Activated B cell treated with CpG ODN at 0.5 μM for 24 hours (primary cell): ENCODE data around the gene RFC5. TPM values are rescaled to one million over a fixed set of nuclear protein-coding genes. Genes with fewer than 3 reads are reported as not detected.

Experiments
- ATAC-seq: fragments of 200-7000 bp; cut with Tn5 transposase; one replicate; pipeline ENCODE4 v1.10.0; 2021; ENCODE audit warnings: low read depth, mild to moderate bottlenecking, moderate library complexity
- CTCF ChIA-PET: fragments of 350-600 bp; sonication (Branson Sonifier 250); formaldehyde crosslinking; loops from one replicate; lab custom pipeline; 2021; ENCODE audit warnings: antibody characterized with exemption; lab: Charles Lee
- POLR2A ChIA-PET: fragments of 350-600 bp; sonication (Branson Sonifier 250); formaldehyde crosslinking; loops from one replicate; lab custom pipeline; 2021; ENCODE audit warnings: antibody characterized with exemption; lab: Charles Lee
- DNase-seq: peaks from one replicate; pipeline ENCODE4 v3.0.0; 2022
- H3K27ac Mint-ChIP-seq: one replicate; pipeline ENCODE4 v1.8.0; 2020; ENCODE audit warnings: mixed read lengths
- H3K27me3 Mint-ChIP-seq: one replicate; pipeline ENCODE4 v1.8.0; 2021; ENCODE audit warnings: mixed read lengths
- H3K36me3 Mint-ChIP-seq: one replicate; pipeline ENCODE4 v1.8.0; 2021; ENCODE audit warnings: low read depth, mixed read lengths
- H3K4me1 Mint-ChIP-seq: one replicate; pipeline ENCODE4 v1.8.0; 2021; ENCODE audit warnings: mixed read lengths
- H3K4me3 Mint-ChIP-seq: one replicate; pipeline ENCODE4 v1.8.0; 2020; ENCODE audit warnings: mild to moderate bottlenecking, mixed read lengths
- H3K9me3 Mint-ChIP-seq: one replicate; pipeline ENCODE4 v1.8.0; 2020; ENCODE audit warnings: mixed read lengths
- intact Hi-C: fragments of 100-400 bp; cut with micrococcal nuclease; formaldehyde crosslinking; loops from one replicate; pipeline ENCODE4 v1.15.1; 2024
- total RNA-seq: library from RNA; stranded (reverse); gene quantifications from 2 replicates; pipeline ENCODE4 v1.2.3, GENCODE V29; 2022
- TF ChIP-seq, protein P1 (sequence below): fragments of 200-600 bp; IDR thresholded peaks from one replicate; pipeline ENCODE4 v1.8.0; 2022; ENCODE audit warnings: antibody characterized with exemption, mild to moderate bottlenecking

RFC5 gene
- total RNA-seq, 1 donor from 2014 or later = 20.1 TPM

DNA sequence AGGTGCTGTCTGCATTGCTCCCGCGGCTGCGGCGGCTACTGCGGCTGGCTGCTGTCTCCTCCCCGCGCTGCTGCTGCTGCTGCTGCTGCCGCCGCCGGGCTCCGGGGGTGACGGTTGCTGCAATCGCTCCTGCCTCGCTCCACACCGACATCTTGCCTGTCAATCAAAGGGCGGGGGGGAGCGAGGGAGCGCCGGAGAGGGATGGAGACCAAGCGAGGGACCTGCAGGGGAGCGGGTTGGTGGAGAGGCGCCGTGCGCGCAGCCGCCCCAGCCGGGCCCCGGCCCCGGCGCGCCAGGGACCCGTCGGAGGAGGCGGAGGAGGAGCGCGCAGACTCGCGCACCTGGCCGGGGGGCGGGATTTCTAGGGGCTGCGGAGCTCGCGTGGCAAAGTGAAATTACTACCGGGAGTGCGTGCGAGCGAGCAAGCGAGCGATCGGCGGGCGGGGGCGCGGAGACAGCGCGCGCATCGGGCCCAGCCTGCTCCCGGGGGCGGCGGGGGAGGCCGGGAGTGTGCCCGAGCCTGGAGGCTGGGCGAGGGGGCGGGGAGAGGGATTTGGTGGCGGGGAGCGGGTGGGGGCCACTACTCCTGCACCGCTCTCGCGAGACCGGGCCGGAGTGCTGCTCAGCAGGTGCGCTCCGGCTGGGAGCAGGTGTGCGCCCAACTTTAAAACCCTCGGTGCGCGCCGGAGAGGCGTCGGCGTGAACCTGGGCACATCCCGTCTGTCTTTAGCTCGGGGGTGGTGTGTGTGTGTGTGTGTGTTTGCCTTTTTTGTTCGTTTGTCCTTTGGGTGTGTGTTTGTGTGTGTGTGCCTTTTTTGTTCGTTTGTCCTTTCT lies 47.5 kb upstream of the RFC5 start, which contains the start of gene KSR2:
Gene KSR2, minus strand, starts transcription at position 165 of the 834 bp plus-strand sequence. CDS start 735 bp downstream, outside the sequence.
- Mint-ChIP-seq H3K36me3 (no peaks in the 10 kb centered on the region), H3K27ac (no peak within 1 kb of the TSS), H3K4me3 (peak within 1 kb of the TSS; percentile 74), H3K9me3 (peaks cover 12% of the 10 kb centered on the region), H3K27me3 (peaks cover 45% of the 10 kb centered on the region), H3K4me1 (peaks cover 9% of the 10 kb centered on the region)
- ATAC-seq (peak; percentile 18), DNase-seq (peak; percentile 17)
- ChIA-PET POLR2A (no interaction called here), CTCF (no interaction called here)
- TF ChIP-seq, protein P1, sequence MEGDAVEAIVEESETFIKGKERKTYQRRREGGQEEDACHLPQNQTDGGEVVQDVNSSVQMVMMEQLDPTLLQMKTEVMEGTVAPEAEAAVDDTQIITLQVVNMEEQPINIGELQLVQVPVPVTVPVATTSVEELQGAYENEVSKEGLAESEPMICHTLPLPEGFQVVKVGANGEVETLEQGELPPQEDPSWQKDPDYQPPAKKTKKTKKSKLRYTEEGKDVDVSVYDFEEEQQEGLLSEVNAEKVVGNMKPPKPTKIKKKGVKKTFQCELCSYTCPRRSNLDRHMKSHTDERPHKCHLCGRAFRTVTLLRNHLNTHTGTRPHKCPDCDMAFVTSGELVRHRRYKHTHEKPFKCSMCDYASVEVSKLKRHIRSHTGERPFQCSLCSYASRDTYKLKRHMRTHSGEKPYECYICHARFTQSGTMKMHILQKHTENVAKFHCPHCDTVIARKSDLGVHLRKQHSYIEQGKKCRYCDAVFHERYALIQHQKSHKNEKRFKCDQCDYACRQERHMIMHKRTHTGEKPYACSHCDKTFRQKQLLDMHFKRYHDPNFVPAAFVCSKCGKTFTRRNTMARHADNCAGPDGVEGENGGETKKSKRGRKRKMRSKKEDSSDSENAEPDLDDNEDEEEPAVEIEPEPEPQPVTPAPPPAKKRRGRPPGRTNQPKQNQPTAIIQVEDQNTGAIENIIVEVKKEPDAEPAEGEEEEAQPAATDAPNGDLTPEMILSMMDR = no peak
- intact Hi-C loops = no loop called here

DNA sequence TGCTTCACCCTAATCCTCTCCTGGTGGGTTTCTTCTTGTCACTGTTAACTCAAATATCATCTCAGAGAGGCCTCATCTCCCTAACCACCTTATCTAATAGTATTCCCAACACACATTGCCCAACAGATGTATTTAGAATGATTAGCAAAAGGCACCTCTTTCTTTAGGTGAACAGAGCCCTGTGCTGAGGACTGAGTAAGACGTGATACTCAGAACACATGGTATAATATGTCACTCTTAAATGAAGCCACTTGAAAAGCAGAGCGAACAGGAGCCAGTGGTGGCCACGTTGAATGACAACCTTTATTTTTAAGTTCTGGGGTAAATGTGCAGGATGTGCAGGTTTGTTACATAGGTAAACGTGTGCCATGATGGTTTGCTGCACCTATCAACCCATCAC lies 46.2 kb upstream of the RFC5 start:
- peaks cover 12% of the 10 kb centered on the region for H3K9me3 Mint-ChIP-seq
- H3K36me3 Mint-ChIP-seq = no peaks in the 10 kb centered on the region
- CTCF ChIA-PET = no interaction called here
- DNase-seq (no peak), ATAC-seq (no peak)
- intact Hi-C loops = no loop called here
- H3K4me1 Mint-ChIP-seq = peaks cover 9% of the 10 kb centered on the region
- no peak overlapping the region for H3K4me3 Mint-ChIP-seq
- TF ChIP-seq, protein P1 = no peak
- POLR2A ChIA-PET = no interaction called here
- no peak overlapping the region for H3K27ac Mint-ChIP-seq
- peaks cover 44% of the 10 kb centered on the region for H3K27me3 Mint-ChIP-seq

DNA sequence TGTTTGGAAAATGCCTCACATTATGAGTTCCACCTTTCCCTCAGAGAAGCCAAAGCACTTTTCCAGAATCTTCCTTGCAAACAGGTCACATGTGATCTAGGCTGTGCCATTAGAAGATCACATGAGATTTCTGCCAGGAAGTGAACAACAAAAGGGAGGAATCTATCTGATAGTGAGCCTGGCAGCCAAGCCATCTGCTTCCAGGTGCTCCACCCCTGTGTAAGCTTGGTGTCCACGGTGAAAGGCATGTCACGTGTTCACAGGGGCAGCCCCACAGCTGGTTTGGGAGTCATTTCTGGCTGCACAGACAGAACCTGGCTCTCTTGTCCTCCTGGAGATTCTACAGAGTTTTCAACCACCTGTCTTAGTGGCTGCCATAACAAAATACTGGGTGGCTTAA lies 44.2 kb upstream of the RFC5 start:
- ATAC-seq = no peak
- ChIA-PET POLR2A (no interaction called here), CTCF (no interaction called here)
- no peak for DNase-seq
- Mint-ChIP-seq H3K4me3 (no peak overlapping the region), H3K4me1 (peaks cover 9% of the 10 kb centered on the region), H3K27me3 (peaks cover 30% of the 10 kb centered on the region), H3K36me3 (no peaks in the 10 kb centered on the region), H3K27ac (no peak overlapping the region), H3K9me3 (peaks cover 12% of the 10 kb centered on the region)
- TF ChIP-seq, protein P1 = no peak
- intact Hi-C loops = no loop called here

DNA sequence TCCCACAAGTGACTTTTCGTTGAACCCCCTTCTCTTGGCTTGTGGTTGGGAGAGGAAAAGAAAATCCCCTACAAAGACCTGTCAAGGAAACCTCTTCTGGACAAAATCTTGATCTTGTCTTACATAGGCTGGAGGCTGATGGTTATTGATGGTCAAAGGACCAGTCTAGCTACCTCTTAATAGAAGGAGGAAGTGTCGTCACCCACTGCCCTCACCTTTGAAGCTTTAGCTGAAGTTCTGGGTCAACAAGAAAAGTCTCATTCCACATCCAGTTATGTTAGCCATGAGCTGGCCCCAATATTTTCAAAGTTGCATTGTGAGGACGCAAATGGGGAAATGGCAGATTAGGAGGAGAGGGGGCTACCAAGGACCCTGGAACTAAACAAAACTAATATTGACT lies 41.5 kb upstream of the RFC5 start:
- H3K36me3 Mint-ChIP-seq = no peaks in the 10 kb centered on the region
- intact Hi-C loops = no loop called here
- no peak overlapping the region for H3K27ac Mint-ChIP-seq

DNA sequence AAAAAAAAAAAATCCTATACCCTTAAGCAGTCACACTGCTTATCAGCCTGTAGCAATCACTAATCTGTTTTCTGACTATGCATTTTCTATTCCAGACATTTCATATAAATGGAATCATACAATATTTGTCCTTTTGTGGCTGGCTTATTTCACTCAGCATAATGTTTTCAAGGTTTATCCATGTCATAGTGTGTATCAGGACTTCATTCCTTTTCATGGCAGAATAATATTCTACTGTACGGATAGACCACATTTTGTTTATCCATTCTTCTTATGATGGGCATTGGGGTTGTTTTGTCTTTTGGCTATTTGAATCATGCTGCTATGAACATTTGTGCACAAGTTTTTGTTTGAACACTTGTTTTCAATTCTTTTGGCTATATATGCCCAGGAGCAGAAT lies 39.1 kb upstream of the RFC5 start:
- POLR2A ChIA-PET = no interaction called here
- intact Hi-C loops = no loop called here
- no peak for DNase-seq
- H3K36me3 Mint-ChIP-seq = no peaks in the 10 kb centered on the region
- no peak overlapping the region for H3K27ac Mint-ChIP-seq
- no peaks in the 10 kb centered on the region for H3K4me1 Mint-ChIP-seq
- no peaks in the 10 kb centered on the region for H3K9me3 Mint-ChIP-seq
- H3K4me3 Mint-ChIP-seq = no peak overlapping the region
- no peak for ATAC-seq
- CTCF ChIA-PET = no interaction called here
- peaks cover 15% of the 10 kb centered on the region for H3K27me3 Mint-ChIP-seq
- TF ChIP-seq, protein P1 = no peak

More for the DNA sequence above, 41.5 kb upstream of the RFC5 start:
- ChIA-PET CTCF (no interaction called here), POLR2A (no interaction called here)
- H3K4me3 Mint-ChIP-seq = no peak overlapping the region
- no peak for DNase-seq
- TF ChIP-seq, protein P1 = no peak
- no peaks in the 10 kb centered on the region for H3K4me1 Mint-ChIP-seq
- peaks cover 12% of the 10 kb centered on the region for H3K9me3 Mint-ChIP-seq
- no peak for ATAC-seq
- H3K27me3 Mint-ChIP-seq = peaks cover 18% of the 10 kb centered on the region
